ENCODE measurements around the gene PCDH9. TPM values are rescaled to one million over a fixed set of nuclear protein-coding genes. Genes with fewer than 3 reads are reported as not detected.

PCDH9 gene
- total and polyA plus RNA-seq, 2 of the 4 experiments (the other 2 are of a cell fraction), result 2.2 to 10.2 TPM

DNA sequence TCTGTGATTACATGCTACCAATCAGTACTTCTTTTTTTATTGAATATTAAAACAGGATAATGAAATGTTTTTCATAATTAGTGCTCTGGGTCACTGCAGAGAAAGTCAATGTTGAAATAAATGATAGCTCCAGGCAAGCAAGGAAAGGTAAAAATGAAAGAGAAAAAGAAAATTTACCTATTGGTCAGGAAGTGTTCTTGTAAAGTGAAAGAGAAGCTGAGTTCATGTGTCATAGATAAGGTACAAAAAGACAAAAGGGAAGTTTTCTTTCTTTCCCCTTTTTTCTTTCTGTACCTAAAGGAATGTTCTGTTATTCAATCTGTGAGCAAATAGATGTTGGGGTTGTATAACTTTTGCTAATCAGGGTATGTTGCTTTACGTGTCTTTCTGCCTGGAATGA, 197.0 kb downstream of the PCDH9 start:
- dilution Hi-C loops (cut with HindIII; ENCODE audit: low sequenced_read_pairs, unreplicated experiment), result no loop called here
- TF ChIP-seq CEBPB (IDR thresholded peaks at IDR 0.05; ENCODE audit: low read depth, low read length) (no peak), NFE2L2 (IDR thresholded peaks at IDR 0.05; ENCODE audit: low read depth, low read length) (no peak), MAZ (IDR thresholded peaks at IDR 0.05; ENCODE audit: borderline replicate concordance, low read depth, low read length) (no peak), MXI1 (IDR thresholded peaks at IDR 0.05; ENCODE audit: borderline replicate concordance, low read depth, low read length) (no peak)
- CTCF ChIA-PET, result interaction anchor here (1.7 kb wide), 1 partner anchor 18 kb away, joined by 5 read pairs; no protein-coding TSS in a partner anchor

More for the DNA sequence above, 197.0 kb downstream of the PCDH9 start:
- intact Hi-C loops (cut with micrococcal nuclease), result no loop called here
- no peak overlapping the region for H3K4me3 ChIP-seq (ENCODE audit: insufficient read depth, low read depth, low read length)
- no peaks in the 10 kb centered on the region for H4K20me1 ChIP-seq (ENCODE audit: insufficient read depth, low read length)
- H4K5ac ChIP-seq (ENCODE audit: low read depth, low read length), result no peak overlapping the region
- no peak overlapping the region for H2BK5ac ChIP-seq (ENCODE audit: low read depth, low read length, poor library complexity, severe bottlenecking)
- no peak overlapping the region for H3K14ac ChIP-seq (replicated peaks; ENCODE audit: low read depth, low read length)
- H2AK9ac ChIP-seq (replicated peaks; ENCODE audit: low read depth, low read length, poor library complexity), result no peak overlapping the region
- POLR2A ChIA-PET (ENCODE audit: unreplicated experiment), result no interaction called here
- no peak overlapping the region for H2AFZ ChIP-seq (replicated peaks; ENCODE audit: low read length, poor library complexity)
- H3K9me3 ChIP-seq (ENCODE audit: control insufficient read depth, insufficient read depth, low read length), result no peaks in the 10 kb centered on the region
- H3K4me1 ChIP-seq (ENCODE audit: control insufficient read depth, insufficient read depth, low read length), result no peaks in the 10 kb centered on the region
- no peak overlapping the region for H2BK120ac ChIP-seq (ENCODE audit: low read depth, low read length)
- in situ Hi-C loops (cut with MboI; ENCODE audit: low sequenced_read_pairs), result no loop called here
- H2AK5ac ChIP-seq (ENCODE audit: low read depth, low read length), result no peak overlapping the region
- no peaks in the 10 kb centered on the region for H3K36me3 ChIP-seq (ENCODE audit: control insufficient read depth, insufficient read depth, low read length)
- H3K4me2 ChIP-seq (ENCODE audit: low read depth, low read length), result no peak overlapping the region
- no peaks in the 10 kb centered on the region for H3K9me1 ChIP-seq (ENCODE audit: insufficient read depth, low read length)
- no TSS peak for BruUV-seq (replicated peaks)
- no peak overlapping the region for H3K23ac ChIP-seq (ENCODE audit: low read depth, low read length)
- H3K56ac ChIP-seq (ENCODE audit: extremely low read depth, insufficient read depth, low read length), result no peak overlapping the region
- DNase-seq (no peak), ATAC-seq (ENCODE audit: low read depth) (no peak)
- no peaks in the 10 kb centered on the region for H3K79me1 ChIP-seq (ENCODE audit: low read depth in 1 of 2, low read length in 2 of 2)
- no peak overlapping the region for H4K8ac ChIP-seq (ENCODE audit: low read depth in 2 of 2, low read length in 2 of 2)
- no CpG with 5 or more reads among the region's 1 CpG for WGBS, 2 experiments (ENCODE audit: extremely low coverage in 2 of 2, insufficient read length in 1 of 2)
- H2BK20ac ChIP-seq (ENCODE audit: low read depth, low read length), result no peak overlapping the region
- H3K9ac ChIP-seq (ENCODE audit: low read depth, low read length), result no peak overlapping the region
- no peak overlapping the region for H4K91ac ChIP-seq (ENCODE audit: insufficient read depth, low read depth, low read length)
- no peaks in the 10 kb centered on the region for H3K27me3 ChIP-seq (ENCODE audit: control insufficient read depth, insufficient read depth, low read length)
- no peak overlapping the region for H2BK15ac ChIP-seq (ENCODE audit: low read depth, low read length)
- H3K27ac ChIP-seq (ENCODE audit: insufficient read depth, low read length), result no peak overlapping the region
- H3K4ac ChIP-seq (ENCODE audit: low read depth, low read length), result no peak overlapping the region
- no peak overlapping the region for H3K18ac ChIP-seq (ENCODE audit: low read depth, low read length)

Data from IMR-90 (cell line).